T-cell (primary cell): ENCODE measurements around the gene COL9A1. TPM values are rescaled to one million over a fixed set of nuclear protein-coding genes. Genes with fewer than 3 reads are reported as not detected.

Experiments
- ATAC-seq, 4 experiments: fragments of 200-7000 bp in 3 of 4; fragments of 150-1000 bp in 1 of 4; cut with Tn5 transposase; replicated peaks in 1 of 4; 1 replicate in 3 of 4; 2 replicates in 1 of 4; pipeline ENCODE4 v1.10.0; 2021; ENCODE audit warnings: moderate library complexity in 3 of 4, mild to moderate bottlenecking in 2 of 4, moderate number of reproducible peaks in 1 of 4
- CTCF ChIA-PET, 2 donors: fragments of 300-600 bp; sonication (Branson Sonifier 250); formaldehyde crosslinking; loops; one replicate each; lab custom pipeline; 2022; ENCODE audit warnings: antibody characterized with exemption in 2 of 2; lab: Charles Lee
- POLR2A ChIA-PET, 2 donors: fragments of 300-600 bp; sonication (Branson Sonifier 250); formaldehyde crosslinking; loops; one replicate each; lab custom pipeline; 2022; ENCODE audit warnings: antibody characterized with exemption in 2 of 2; lab: Charles Lee
- DNase-seq, 35 experiments: peaks; one replicate each; pipeline versions ENCODE4 v3.0.0 to v3.0.0-alpha.2; 2013 to 2023
- H3K27ac ChIP-seq: one replicate; pipeline ENCODE4 v1.5.1; 2013; ENCODE audit warnings: low read length
- H3K27me3 ChIP-seq, 2 experiments: replicated peaks in 1 of 2; 1 replicate in 1 of 2; 2 replicates in 1 of 2; pipeline versions ENCODE4 v1.6.1 to v1.7.0; 2013; ENCODE audit warnings: low read length in 1 of 2, mixed read lengths in 1 of 2; ENCODE audit not compliant: control insufficient read depth in 2 of 2, insufficient read depth in 2 of 2; ENCODE audit errors: extremely low read depth in 1 of 2
- H3K36me3 ChIP-seq, 2 donors: 1 replicate in 1 of 2; 2 replicates in 1 of 2; pipeline versions ENCODE4 v1.6.1 to v1.7.0; 2013; ENCODE audit warnings: low read length in 1 of 2; ENCODE audit not compliant: control insufficient read depth in 2 of 2, insufficient read depth in 1 of 2; ENCODE audit errors: extremely low read depth in 1 of 2
- H3K4me1 ChIP-seq, 2 experiments: 1 replicate in 1 of 2; 2 replicates in 1 of 2; pipeline versions ENCODE4 v1.6.1 to v1.7.0; 2013; ENCODE audit warnings: low read length in 2 of 2, mixed read lengths in 1 of 2; ENCODE audit not compliant: insufficient read depth in 2 of 2, control insufficient read depth in 1 of 2; ENCODE audit errors: extremely low read depth in 1 of 2
- H3K4me3 ChIP-seq, 2 donors: 1 replicate in 1 of 2; 2 replicates in 1 of 2; pipeline versions ENCODE4 v1.5.1 to v1.7.0; 2013; ENCODE audit warnings: mild to moderate bottlenecking in 2 of 2, low read length in 1 of 2, moderate library complexity in 1 of 2; ENCODE audit not compliant: control insufficient read depth in 1 of 2; ENCODE audit errors: extremely low read depth in 1 of 2
- H3K9me3 ChIP-seq: 2 replicates; pipeline ENCODE4 v1.7.0; 2013
- H3K27ac Mint-ChIP-seq, 2 donors: one replicate each; pipeline ENCODE4 v1.8.0; 2020 to 2021; ENCODE audit warnings: mild to moderate bottlenecking in 2 of 2, mixed read lengths in 2 of 2
- H3K27me3 Mint-ChIP-seq, 2 donors: one replicate each; pipeline ENCODE4 v1.8.0; 2021 to 2022; ENCODE audit warnings: mixed read lengths in 2 of 2
- H3K36me3 Mint-ChIP-seq: one replicate; pipeline ENCODE4 v1.8.0; 2021; ENCODE audit warnings: mixed read lengths
- H3K4me1 Mint-ChIP-seq, 3 donors: one replicate each; pipeline ENCODE4 v1.8.0; 2020 to 2022; ENCODE audit warnings: mixed read lengths in 3 of 3, mild to moderate bottlenecking in 1 of 3
- H3K4me3 Mint-ChIP-seq, 3 donors: one replicate each; pipeline ENCODE4 v1.8.0; 2020 to 2022; ENCODE audit warnings: mild to moderate bottlenecking in 3 of 3, mixed read lengths in 3 of 3, moderate library complexity in 3 of 3
- H3K9me3 Mint-ChIP-seq, 3 donors: one replicate each; pipeline ENCODE4 v1.8.0; 2020 to 2022; ENCODE audit warnings: mixed read lengths in 3 of 3
- WGBS: methylation state at CpG from one replicate; pipeline ENCODE4 v1.1.5; 2013; ENCODE audit warnings: missing lambda C conversion rate; ENCODE audit not compliant: insufficient coverage; 5-methylcytosine and 5-hydroxymethylcytosine counted together
- total RNA-seq, 35 experiments: library from RNA in 6 of 35; stranded (reverse) in 6 of 35; fragments of 120-200 nt in 1 of 35; gene quantifications; one replicate each; pipeline versions ENCODE4 v1.2.1 to v1.2.4 and lab custom pipeline; 2013 to 2026

The COL9A1 gene
- total RNA-seq, 5 donors from 2014 or later (not counting 1 experiment from before 2014, with no cell fraction given) = not detected

DNA sequence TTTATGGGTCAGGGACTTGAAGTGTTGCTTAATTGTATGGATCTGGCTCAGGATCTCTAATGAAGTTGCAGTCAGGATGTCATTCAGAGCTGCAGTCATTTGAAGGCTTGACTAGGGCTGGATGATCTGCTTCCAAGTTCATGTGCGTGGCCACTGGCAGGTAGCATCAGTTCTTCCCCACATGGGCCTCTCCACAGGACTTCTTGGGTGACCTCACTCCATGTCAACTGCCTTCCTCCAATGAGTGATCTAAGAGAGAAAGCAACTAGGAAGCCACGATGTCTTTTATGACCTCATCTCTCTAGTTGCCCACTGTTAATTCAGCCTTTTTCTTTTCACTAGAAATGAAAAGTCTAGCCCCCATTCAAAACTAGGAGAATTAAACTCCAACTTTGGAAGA, 104.1 kb downstream of the COL9A1 start:
- Mint-ChIP-seq H3K9me3 (no peaks in the 10 kb centered on the region), H3K4me3 (no peak overlapping the region), H3K36me3 (no peaks in the 10 kb centered on the region), H3K4me1 (no peaks in the 10 kb centered on the region), H3K27ac (no peak overlapping the region), H3K27me3 (peaks cover 2 to 15% of the 10 kb centered on the region in 2 donors)
- WGBS = 63% methylated on average over 1 of the region's 2 CpGs
- no peak overlapping the region for H3K4me3 ChIP-seq
- POLR2A ChIA-PET = no interaction called here
- H3K27me3 ChIP-seq = peaks cover 0 to 2% of the 10 kb centered on the region in 2 experiments
- ATAC-seq = no peak
- H3K4me1 ChIP-seq = no peaks in the 10 kb centered on the region
- no peaks in the 10 kb centered on the region for H3K36me3 ChIP-seq
- CTCF ChIA-PET = no interaction called here
- H3K9me3 ChIP-seq = no peaks in the 10 kb centered on the region
- no peak for DNase-seq
- H3K27ac ChIP-seq = no peak overlapping the region

DNA sequence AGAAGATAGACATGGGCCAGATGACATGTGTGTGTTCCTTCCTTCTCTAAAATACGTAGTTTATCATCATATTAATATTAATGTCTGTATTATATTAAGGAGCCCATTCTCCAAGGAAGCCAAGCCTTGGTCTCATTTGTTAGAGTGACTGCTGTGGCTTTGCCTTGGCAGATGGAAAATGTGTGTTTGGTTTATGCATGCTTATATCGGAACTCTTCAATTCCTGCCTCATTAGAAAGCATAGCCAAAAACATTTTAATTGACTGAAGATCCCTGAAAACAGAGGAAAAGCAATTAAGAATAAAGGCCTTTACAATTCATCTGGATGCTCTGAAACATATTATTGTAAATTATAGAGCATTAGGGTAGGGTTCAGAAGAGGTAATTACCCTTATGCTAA, 106.4 kb downstream of the COL9A1 start:
- no CpG with 5 or more reads among the region's 2 CpGs for WGBS
- DNase-seq (no peak), ATAC-seq (no peak)
- Histone ChIP-seq H3K27ac (no peak overlapping the region), H3K4me3 (no peak overlapping the region), H3K27me3 (no peaks in the 10 kb centered on the region), H3K9me3 (no peaks in the 10 kb centered on the region), H3K36me3 (no peaks in the 10 kb centered on the region), H3K4me1 (no peaks in the 10 kb centered on the region)
- POLR2A ChIA-PET = no interaction called here
- Mint-ChIP-seq H3K36me3 (no peaks in the 10 kb centered on the region), H3K4me1 (no peaks in the 10 kb centered on the region), H3K27me3 (peaks cover 11 to 26% of the 10 kb centered on the region in 2 donors), H3K4me3 (no peak overlapping the region), H3K27ac (no peak overlapping the region), H3K9me3 (no peaks in the 10 kb centered on the region)
- CTCF ChIA-PET = no interaction called here

DNA sequence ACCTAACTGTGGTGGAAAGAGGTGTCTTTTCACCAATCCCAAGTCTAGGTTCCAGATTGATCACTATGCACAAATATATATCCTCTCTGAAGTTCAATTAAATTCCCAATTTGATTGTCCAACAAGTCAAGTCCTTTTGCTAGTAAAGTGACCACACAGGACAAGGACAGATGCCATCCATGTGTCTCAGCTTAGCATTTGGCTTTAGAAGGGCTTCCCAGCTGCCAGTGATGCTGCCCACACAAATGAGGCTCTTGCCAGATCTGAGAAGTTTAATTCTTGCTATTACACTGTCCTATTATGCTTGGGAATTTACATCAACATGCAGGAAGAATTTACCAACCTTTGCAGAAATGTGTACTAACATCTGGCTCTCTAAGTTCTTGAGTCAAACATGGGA, 108.5 kb downstream of the COL9A1 start:
- no peaks in the 10 kb centered on the region for H3K9me3 ChIP-seq
- POLR2A ChIA-PET = no interaction called here
- no peaks in the 10 kb centered on the region for H3K9me3 Mint-ChIP-seq
- H3K36me3 ChIP-seq = no peaks in the 10 kb centered on the region
- no peak for DNase-seq
- no peak overlapping the region for H3K4me3 Mint-ChIP-seq
- no peaks in the 10 kb centered on the region for H3K36me3 Mint-ChIP-seq
- ATAC-seq = no peak
- no peak overlapping the region for H3K4me3 ChIP-seq
- H3K4me1 ChIP-seq = no peaks in the 10 kb centered on the region
- H3K27me3 Mint-ChIP-seq = peaks cover 11 to 26% of the 10 kb centered on the region in 2 donors
- H3K27ac Mint-ChIP-seq = no peak overlapping the region
- H3K4me1 Mint-ChIP-seq = no peaks in the 10 kb centered on the region
- CTCF ChIA-PET = no interaction called here
- no peak overlapping the region for H3K27ac ChIP-seq
- no peaks in the 10 kb centered on the region for H3K27me3 ChIP-seq

DNA sequence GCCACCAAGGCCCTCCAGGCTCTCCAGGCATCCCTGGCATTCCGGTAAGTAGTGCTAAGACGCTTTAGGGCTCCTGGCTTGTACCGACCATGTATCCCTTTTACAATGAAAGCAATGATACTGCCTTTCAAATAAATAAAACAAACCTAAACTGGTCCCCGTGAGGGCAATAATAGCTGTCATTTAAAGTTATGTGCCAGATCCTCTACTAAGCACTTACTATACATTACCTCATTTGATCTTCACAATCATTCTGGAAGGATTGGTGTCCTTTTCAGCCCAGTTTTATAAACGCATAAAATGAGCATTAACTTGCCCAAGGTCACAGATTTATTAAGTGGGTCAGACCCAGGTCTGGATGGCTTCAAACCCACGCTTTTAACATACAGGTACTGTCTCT, 114.7 kb downstream of the COL9A1 start:
- no peak for DNase-seq
- no peak overlapping the region for H3K4me3 Mint-ChIP-seq
- H3K9me3 Mint-ChIP-seq = no peaks in the 10 kb centered on the region
- H3K9me3 ChIP-seq = no peaks in the 10 kb centered on the region
- ChIA-PET POLR2A (no interaction called here), CTCF (no interaction called here)
- H3K4me1 Mint-ChIP-seq = no peaks in the 10 kb centered on the region
- H3K4me1 ChIP-seq = no peaks in the 10 kb centered on the region
- no peak overlapping the region for H3K27ac ChIP-seq
- no peaks in the 10 kb centered on the region for H3K36me3 Mint-ChIP-seq
- ATAC-seq = no peak
- H3K36me3 ChIP-seq = no peaks in the 10 kb centered on the region
- no peaks in the 10 kb centered on the region for H3K27me3 ChIP-seq
- no peak overlapping the region for H3K4me3 ChIP-seq
- no peak overlapping the region for H3K27ac Mint-ChIP-seq
- WGBS = 87% methylated on average over 6 of the region's 6 CpGs
- H3K27me3 Mint-ChIP-seq = peaks cover 5 to 7% of the 10 kb centered on the region in 2 donors

DNA sequence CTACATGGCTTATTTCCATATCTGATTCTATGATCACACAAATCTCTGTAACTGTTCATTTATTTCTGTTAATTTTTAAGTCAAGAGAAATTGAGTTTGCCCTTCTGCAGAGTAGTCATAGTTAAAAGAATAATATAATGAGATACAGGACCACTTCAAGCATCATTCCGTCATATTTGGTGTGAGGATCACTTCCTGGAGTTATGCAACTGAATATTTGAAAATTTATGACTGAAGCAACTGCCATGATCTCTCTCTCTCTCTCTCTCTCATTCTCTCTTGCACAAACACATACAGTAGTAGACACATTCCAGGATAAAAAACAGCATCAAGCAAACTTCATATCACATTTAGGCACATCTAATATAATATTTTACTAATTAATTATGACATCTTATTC, 116.4 kb downstream of the COL9A1 start:
- Histone ChIP-seq H3K27me3 (no peaks in the 10 kb centered on the region), H3K9me3 (no peaks in the 10 kb centered on the region), H3K36me3 (no peaks in the 10 kb centered on the region), H3K4me1 (no peaks in the 10 kb centered on the region), H3K4me3 (no peak overlapping the region), H3K27ac (no peak overlapping the region)
- POLR2A ChIA-PET = no interaction called here
- DNase-seq (no peak), ATAC-seq (no peak)
- no peak overlapping the region for H3K4me3 Mint-ChIP-seq
- H3K4me1 Mint-ChIP-seq = no peaks in the 10 kb centered on the region
- no peaks in the 10 kb centered on the region for H3K36me3 Mint-ChIP-seq
- no peak overlapping the region for H3K27ac Mint-ChIP-seq
- no CpG with 5 or more reads among the region's 1 CpG for WGBS
- CTCF ChIA-PET = no interaction called here
- H3K27me3 Mint-ChIP-seq = peaks cover 0 to 1% of the 10 kb centered on the region in 2 donors
- no peaks in the 10 kb centered on the region for H3K9me3 Mint-ChIP-seq

DNA sequence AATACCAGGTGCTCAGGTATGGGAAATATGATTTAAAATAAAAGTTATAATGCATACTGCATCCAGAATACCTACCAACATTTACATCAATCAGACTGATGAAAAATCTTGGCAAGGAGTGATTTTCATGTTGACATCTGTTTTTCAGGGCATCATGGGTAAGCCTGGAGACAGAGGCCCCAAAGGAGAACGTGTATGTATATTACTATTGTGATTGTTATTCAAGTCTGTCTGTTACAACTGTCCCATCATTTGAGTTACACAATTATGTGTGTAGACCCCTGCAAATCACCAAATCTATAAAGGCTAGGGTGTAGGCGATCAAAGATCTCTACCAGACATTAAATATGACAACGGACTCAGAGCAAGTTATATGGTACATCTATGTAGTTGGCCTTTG, 118.2 kb downstream of the COL9A1 start:
- Histone ChIP-seq H3K4me3 (no peak overlapping the region), H3K36me3 (no peaks in the 10 kb centered on the region), H3K27ac (no peak overlapping the region), H3K9me3 (no peaks in the 10 kb centered on the region), H3K4me1 (no peaks in the 10 kb centered on the region), H3K27me3 (no peaks in the 10 kb centered on the region)
- ChIA-PET POLR2A (no interaction called here), CTCF (no interaction called here)
- H3K4me1 Mint-ChIP-seq = no peaks in the 10 kb centered on the region
- WGBS = no CpG with 5 or more reads among the region's 3 CpGs
- H3K4me3 Mint-ChIP-seq = no peak overlapping the region
- H3K27ac Mint-ChIP-seq = no peak overlapping the region
- ATAC-seq (no peak), DNase-seq (no peak)
- no peaks in the 10 kb centered on the region for H3K36me3 Mint-ChIP-seq
- no peaks in the 10 kb centered on the region for H3K9me3 Mint-ChIP-seq
- H3K27me3 Mint-ChIP-seq = peaks cover 0 to 1% of the 10 kb centered on the region in 2 donors

DNA sequence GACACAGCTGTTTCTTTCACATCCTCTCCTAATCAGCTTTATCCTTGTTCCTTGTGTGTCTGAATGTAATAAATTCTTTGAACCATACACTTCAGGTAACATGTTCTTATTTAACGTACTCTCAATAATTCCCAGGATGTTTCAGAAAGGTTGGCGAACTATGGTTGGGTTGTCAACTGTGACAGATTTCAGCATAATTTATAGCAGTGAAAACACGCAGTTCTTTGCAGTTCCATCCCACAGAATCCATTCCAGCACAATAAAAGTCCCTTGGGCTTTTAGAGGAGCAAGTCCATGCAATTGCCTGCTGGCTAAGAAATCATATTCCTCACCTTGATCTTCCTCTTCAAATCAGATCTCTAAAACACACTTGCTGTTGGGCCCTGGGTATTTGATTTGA, 119.3 kb downstream of the COL9A1 start:
- Mint-ChIP-seq H3K9me3 (no peaks in the 10 kb centered on the region), H3K4me1 (no peaks in the 10 kb centered on the region), H3K27ac (no peak overlapping the region), H3K27me3 (peaks cover 0 to 1% of the 10 kb centered on the region in 2 donors), H3K36me3 (no peaks in the 10 kb centered on the region), H3K4me3 (no peak overlapping the region)
- H3K9me3 ChIP-seq = no peaks in the 10 kb centered on the region
- no peak for ATAC-seq
- H3K27ac ChIP-seq = no peak overlapping the region
- no peaks in the 10 kb centered on the region for H3K36me3 ChIP-seq
- H3K4me3 ChIP-seq = no peak overlapping the region
- no peaks in the 10 kb centered on the region for H3K27me3 ChIP-seq
- no peaks in the 10 kb centered on the region for H3K4me1 ChIP-seq
- POLR2A ChIA-PET = interaction anchor here in 1 of 2 donors (0.5 kb wide), 1 partner anchor 269 kb away, joined by 3 read pairs; no protein-coding TSS in a partner anchor
- 11% methylated on average over 1 of the region's 3 CpGs for whole genome bisulfite sequencing
- no peak for DNase-seq
- CTCF ChIA-PET = no interaction called here
